Uterus (tissue), 2 donors: ENCODE results near the gene TOGARAM2.

Experiments
- CTCF ChIP-seq, 4 experiments: fragments of 200-600 bp in 2 of 4; fragments of 450-650 bp in 2 of 4; sonication (generic) in 2 of 4; IDR thresholded peaks; one replicate each; pipeline ENCODE4 v1.5.1; 2016 to 2019; ENCODE audit warnings: antibody characterized with exemption in 4 of 4, mild to moderate bottlenecking in 2 of 4, moderate library complexity in 1 of 4
- POLR2A ChIP-seq, 2 donors: fragments of 450-650 bp; IDR thresholded peaks; one replicate each; pipeline ENCODE4 v1.6.1; 2016; ENCODE audit warnings: antibody characterized with exemption in 2 of 2, mild to moderate bottlenecking in 1 of 2, moderate library complexity in 1 of 2

GRCh38 chr2:29039718-29040480, 58.8 kb downstream of the TOGARAM2 start:
- TF ChIP-seq POLR2A (IDR thresholded peaks at IDR 0.05): no peak
- TF ChIP-seq CTCF (IDR thresholded peaks at IDR 0.05): no peak
